Neuronal stem cell (in vitro differentiated cells): Measurements from ENCODE around the gene KCNIP4.

Experiments
- DNase-seq: peaks from one replicate; pipeline ENCODE4 v3.0.0-alpha.2; 2013; ENCODE audit warnings: low spot score
- H2AFZ ChIP-seq: one replicate; pipeline ENCODE4 v1.6.1; 2013; ENCODE audit warnings: mild to moderate bottlenecking, low read length, inconsistent platforms
- H2AK5ac ChIP-seq: 2 replicates; pipeline ENCODE4 v1.6.1; 2013; ENCODE audit warnings: low read depth, mild to moderate bottlenecking, inconsistent platforms, low read length, moderate library complexity, mixed read lengths
- H2BK120ac ChIP-seq: 2 replicates; pipeline ENCODE4 v1.6.1; 2013; ENCODE audit warnings: low read depth, mild to moderate bottlenecking, inconsistent platforms, low read length, moderate library complexity, mixed read lengths
- H2BK12ac ChIP-seq: one replicate; pipeline ENCODE4 v1.6.1; 2013; ENCODE audit warnings: low read length, inconsistent platforms
- H2BK15ac ChIP-seq: 2 replicates; pipeline ENCODE4 v1.6.1; 2013; ENCODE audit warnings: mild to moderate bottlenecking, low read length, inconsistent platforms, mixed read lengths
- H2BK5ac ChIP-seq: one replicate; pipeline ENCODE4 v1.6.1; 2013; ENCODE audit warnings: inconsistent platforms, mild to moderate bottlenecking, low read length, moderate library complexity
- H3K14ac ChIP-seq: one replicate; pipeline ENCODE4 v1.6.1; 2013; ENCODE audit warnings: low read length, inconsistent platforms
- H3K18ac ChIP-seq: 2 replicates; pipeline ENCODE4 v1.6.1; 2013; ENCODE audit warnings: low read length, inconsistent platforms
- H3K23ac ChIP-seq: 2 replicates; pipeline ENCODE4 v1.6.1; 2013; ENCODE audit warnings: low read depth, mild to moderate bottlenecking, mixed read lengths, low read length, inconsistent platforms; ENCODE audit not compliant: poor library complexity
- H3K27ac ChIP-seq: replicated peaks from 3 replicates; pipeline ENCODE4 v1.5.1; 2013; ENCODE audit warnings: low read length, inconsistent platforms
- H3K27me3 ChIP-seq, 3 experiments: 2 replicates each; pipeline ENCODE4 v1.6.1; 2013; ENCODE audit warnings: low read length in 3 of 3, mild to moderate bottlenecking in 2 of 3, inconsistent platforms in 1 of 3, low read depth in 1 of 3, mixed read lengths in 1 of 3, moderate library complexity in 1 of 3; ENCODE audit not compliant: control insufficient read depth in 3 of 3, insufficient read depth in 3 of 3
- H3K36me3 ChIP-seq, 2 donors: replicated peaks in 1 of 2; 2 replicates each; pipeline ENCODE4 v1.6.1; 2013; ENCODE audit warnings: low read length in 2 of 2; ENCODE audit not compliant: control insufficient read depth in 2 of 2, insufficient read depth in 2 of 2
- H3K4ac ChIP-seq: 2 replicates; pipeline ENCODE4 v1.6.1; 2013; ENCODE audit warnings: inconsistent platforms, mild to moderate bottlenecking, low read length, moderate library complexity
- H3K4me1 ChIP-seq, 2 donors: 1 replicate in 1 of 2; 2 replicates in 1 of 2; pipeline ENCODE4 v1.6.1; 2013; ENCODE audit warnings: low read length in 2 of 2, low read depth in 1 of 2; ENCODE audit not compliant: control insufficient read depth in 2 of 2, insufficient read depth in 1 of 2
- H3K4me2 ChIP-seq: one replicate; pipeline ENCODE4 v1.6.1; 2013; ENCODE audit warnings: mild to moderate bottlenecking, low read length, inconsistent platforms; ENCODE audit not compliant: insufficient read depth, poor library complexity, severe bottlenecking
- H3K4me3 ChIP-seq, 2 donors: 2 replicates each; pipeline ENCODE4 v1.5.1; 2013; ENCODE audit warnings: low read length in 2 of 2, mild to moderate bottlenecking in 2 of 2, inconsistent platforms in 1 of 2, moderate library complexity in 1 of 2
- H3K79me1 ChIP-seq: one replicate; pipeline ENCODE4 v1.6.1; 2013; ENCODE audit warnings: low read depth, mild to moderate bottlenecking, inconsistent platforms, low read length, moderate library complexity
- H3K9ac ChIP-seq: one replicate; pipeline ENCODE4 v1.6.1; 2013; ENCODE audit warnings: mild to moderate bottlenecking, low read depth, low read length, inconsistent platforms; ENCODE audit not compliant: poor library complexity
- H3K9me3 ChIP-seq, 2 donors: replicated peaks in 1 of 2; 2 replicates each; pipeline versions ENCODE3 to v1.6.1; 2013; ENCODE audit warnings: low read length in 2 of 2, mild to moderate bottlenecking in 2 of 2, inconsistent platforms in 1 of 2, low read depth in 1 of 2, mixed read lengths in 1 of 2, moderate library complexity in 1 of 2; ENCODE audit not compliant: control insufficient read depth in 2 of 2, insufficient read depth in 1 of 2
- H4K8ac ChIP-seq: one replicate; pipeline ENCODE4 v1.6.1; 2013; ENCODE audit warnings: low read depth, mild to moderate bottlenecking, inconsistent platforms, low read length, moderate library complexity
- H4K91ac ChIP-seq: one replicate; pipeline ENCODE4 v1.6.1; 2013; ENCODE audit warnings: low read length, low read depth, mild to moderate bottlenecking, inconsistent platforms; ENCODE audit not compliant: poor library complexity
- WGBS, 2 donors: extraction: QIAGEN DNeasy Blood & Tissue Kit; methylation state at CpG; one replicate each; pipeline ENCODE4 v1.1.7; 2013; ENCODE audit warnings: missing lambda C conversion rate in 2 of 2, mixed read lengths in 1 of 2; ENCODE audit not compliant: insufficient read length in 2 of 2, insufficient replicate concordance in 1 of 2; ENCODE audit errors: extremely low coverage in 2 of 2; 5-methylcytosine and 5-hydroxymethylcytosine counted together

KCNIP4 gene

DNA sequence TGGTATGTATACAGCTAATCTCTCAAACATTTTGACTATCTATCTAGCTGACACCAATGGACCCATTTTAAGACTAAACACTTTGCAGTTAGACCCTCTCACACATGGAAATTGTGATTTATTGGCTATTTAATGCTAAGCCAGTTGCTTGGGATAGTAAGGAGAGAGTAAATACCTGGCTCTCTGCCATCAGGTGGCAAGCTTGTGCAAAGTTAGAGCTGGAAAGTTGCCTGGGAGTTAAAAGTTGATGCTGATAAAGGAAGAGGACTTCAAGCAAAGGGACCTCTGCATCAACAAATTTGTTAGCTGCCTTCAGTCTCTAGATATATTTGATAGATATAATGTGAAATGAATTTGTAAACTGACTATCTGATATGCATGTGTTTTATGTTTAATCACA lies 1187.2 kb downstream of the KCNIP4 start:
- DNase-seq = no peak
- Histone ChIP-seq H3K27ac (no peak overlapping the region), H3K79me1 (no peaks in the 10 kb centered on the region), H3K9ac (no peak overlapping the region), H2AK5ac (no peak overlapping the region), H3K4me3 (no peak overlapping the region), H4K91ac (no peak overlapping the region), H2AFZ (no peak overlapping the region), H2BK120ac (no peak overlapping the region), H2BK5ac (no peak overlapping the region), H3K4ac (no peak overlapping the region), H3K4me2 (no peak overlapping the region), H3K18ac (no peak overlapping the region), H4K8ac (no peak overlapping the region), H3K9me3 (no peaks in the 10 kb centered on the region), H3K4me1 (no peaks in the 10 kb centered on the region), H2BK12ac (no peak overlapping the region), H3K36me3 (no peaks in the 10 kb centered on the region), H3K14ac (no peak overlapping the region), H3K27me3 (no peaks in the 10 kb centered on the region), H3K23ac (no peak overlapping the region), H2BK15ac (no peak overlapping the region)

DNA sequence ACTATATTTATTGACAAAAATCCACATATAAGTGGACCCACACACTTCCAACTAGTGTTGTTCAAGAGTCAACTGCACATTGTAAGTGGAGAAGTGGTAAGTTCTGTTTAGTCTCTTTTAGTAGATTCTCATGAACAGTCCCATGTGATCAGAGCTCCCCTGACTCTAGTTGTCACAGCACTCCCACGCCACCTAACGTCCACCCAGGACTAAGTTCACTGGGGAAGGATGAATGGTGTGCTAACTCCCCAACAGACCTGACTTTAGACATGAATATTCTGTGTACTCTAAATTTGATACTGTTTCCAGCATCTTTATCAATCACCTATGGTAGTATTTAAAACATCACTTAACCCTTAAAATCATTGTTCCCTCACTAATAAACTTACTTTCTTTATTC lies 1188.5 kb downstream of the KCNIP4 start:
- no peak overlapping the region for H2BK12ac ChIP-seq
- no peak overlapping the region for H3K14ac ChIP-seq
- DNase-seq = no peak
- H2BK120ac ChIP-seq = no peak overlapping the region
- no peak overlapping the region for H3K27ac ChIP-seq
- no peak overlapping the region for H3K4ac ChIP-seq
- no peak overlapping the region for H3K23ac ChIP-seq
- H2BK5ac ChIP-seq = no peak overlapping the region
- no peaks in the 10 kb centered on the region for H3K4me1 ChIP-seq
- H3K27me3 ChIP-seq = no peaks in the 10 kb centered on the region
- no peak overlapping the region for H3K9ac ChIP-seq
- H4K91ac ChIP-seq = no peak overlapping the region
- H3K9me3 ChIP-seq = no peaks in the 10 kb centered on the region
- no peak overlapping the region for H2BK15ac ChIP-seq
- no peak overlapping the region for H2AFZ ChIP-seq
- H4K8ac ChIP-seq = no peak overlapping the region
- no peaks in the 10 kb centered on the region for H3K79me1 ChIP-seq
- no peak overlapping the region for H3K18ac ChIP-seq
- no peak overlapping the region for H2AK5ac ChIP-seq
- H3K4me2 ChIP-seq = no peak overlapping the region
- H3K36me3 ChIP-seq = no peaks in the 10 kb centered on the region
- no CpG with 5 or more reads among the region's 2 CpGs for WGBS, 2 donors
- H3K4me3 ChIP-seq = no peak overlapping the region

DNA sequence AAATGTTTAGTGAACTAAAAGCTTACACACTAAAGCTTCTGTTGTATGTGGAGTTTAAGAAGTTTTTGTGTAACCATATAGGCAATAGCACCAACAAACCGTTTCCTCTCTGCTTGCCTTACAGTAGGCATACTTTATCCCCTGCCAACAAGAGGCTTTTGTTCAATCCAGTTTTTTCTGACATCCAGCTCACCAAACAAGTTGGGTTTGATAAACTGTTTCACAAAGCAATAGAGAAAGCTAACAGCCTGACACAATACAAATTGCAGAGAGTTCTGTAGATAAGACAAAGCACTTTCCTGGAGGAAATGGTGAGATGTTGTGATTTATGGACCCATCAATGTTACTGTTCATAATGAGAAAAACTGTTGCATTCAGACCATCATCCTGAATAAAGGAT lies 1194.5 kb downstream of the KCNIP4 start:
- Histone ChIP-seq H3K4me3 (no peak overlapping the region), H2AFZ (no peak overlapping the region), H3K9me3 (no peaks in the 10 kb centered on the region), H3K23ac (no peak overlapping the region), H3K4me2 (no peak overlapping the region), H3K79me1 (no peaks in the 10 kb centered on the region), H3K27me3 (no peaks in the 10 kb centered on the region), H3K18ac (no peak overlapping the region), H4K91ac (no peak overlapping the region), H2BK12ac (no peak overlapping the region), H3K9ac (no peak overlapping the region), H2BK120ac (no peak overlapping the region), H2BK5ac (no peak overlapping the region), H3K4me1 (no peaks in the 10 kb centered on the region), H3K14ac (no peak overlapping the region), H2AK5ac (no peak overlapping the region), H3K36me3 (peaks cover 0 to 17% of the 10 kb centered on the region in 2 donors), H3K27ac (no peak overlapping the region), H2BK15ac (no peak overlapping the region), H4K8ac (no peak overlapping the region), H3K4ac (no peak overlapping the region)
- DNase-seq = no peak
- WGBS, 2 donors = no CpG with 5 or more reads among the region's 1 CpG

DNA sequence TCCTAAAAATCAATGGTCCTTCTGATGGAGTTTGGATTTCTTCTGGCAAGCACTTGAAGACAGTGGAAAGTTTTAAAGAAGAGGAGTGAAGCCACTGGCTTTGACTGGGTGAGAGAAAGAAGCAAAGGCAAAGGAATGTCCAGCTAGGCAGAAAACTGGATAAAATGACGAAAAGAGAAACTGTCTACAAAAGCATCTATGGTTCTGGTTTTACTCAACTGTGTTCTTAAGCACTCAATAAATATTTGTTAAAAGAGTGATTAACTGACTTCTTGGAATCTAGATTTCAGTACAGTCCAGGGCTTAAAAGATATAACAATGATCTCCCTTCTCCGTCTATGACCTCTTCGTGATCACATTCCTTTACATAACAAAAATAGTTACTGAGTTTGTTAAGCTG lies 1195.9 kb downstream of the KCNIP4 start:
- H3K27me3 ChIP-seq = no peaks in the 10 kb centered on the region

More for the DNA sequence above, 1195.9 kb downstream of the KCNIP4 start:
- Histone ChIP-seq H3K4me2 (no peak overlapping the region), H3K9me3 (no peaks in the 10 kb centered on the region), H2BK5ac (no peak overlapping the region), H3K9ac (no peak overlapping the region), H2BK15ac (no peak overlapping the region), H2BK12ac (no peak overlapping the region), H3K4me3 (no peak overlapping the region), H4K8ac (no peak overlapping the region), H4K91ac (no peak overlapping the region), H2BK120ac (no peak overlapping the region), H3K14ac (no peak overlapping the region), H2AFZ (no peak overlapping the region), H3K23ac (no peak overlapping the region), H3K36me3 (peaks cover 0 to 19% of the 10 kb centered on the region in 2 donors), H3K79me1 (no peaks in the 10 kb centered on the region), H3K4me1 (no peaks in the 10 kb centered on the region), H3K27ac (no peak overlapping the region), H2AK5ac (no peak overlapping the region), H3K4ac (no peak overlapping the region), H3K18ac (no peak overlapping the region)
- no peak for DNase-seq
- no CpG with 5 or more reads among the region's 3 CpGs for WGBS, 2 donors
